HepG2 (cell line): ENCODE results near the gene SPDYE6. TPM values are rescaled to one million over a fixed set of nuclear protein-coding genes. Genes with fewer than 3 reads are reported as not detected.
"Not testable (repeated sequence)": the region's sequence is repeated elsewhere in the genome, so short reads cannot be mapped to it uniquely, and the experiment has no call there.

ENCODE experiments used
- CBFB ChIP-seq: sonication (generic); formaldehyde crosslinking; IDR thresholded peaks from 2 replicates; pipeline ENCODE4 v1.4.0; 2020; ENCODE audit warnings: missing genetic modification reagents
- CREB1 ChIP-seq, 2 experiments: fragments of 450-650 bp in 1 of 2; IDR thresholded peaks; 2 replicates each; pipeline ENCODE4 v1.6.1; 2016 to 2017; ENCODE audit warnings: control low read depth in 1 of 2, mild to moderate bottlenecking in 1 of 2, missing compliant biosample characterization in 1 of 2, missing genetic modification characterization in 1 of 2
- DMAP1 ChIP-seq: IDR thresholded peaks from 2 replicates; pipeline ENCODE4 v1.6.1; 2016
- FOXA1 ChIP-seq, 2 experiments: fragments of 450-650 bp in 1 of 2; sonication (generic) in 1 of 2; formaldehyde crosslinking in 1 of 2; IDR thresholded peaks; 2 replicates each; pipeline versions ENCODE4 v1.4.0 to v1.6.1; 2016 to 2020; ENCODE audit warnings: missing genetic modification reagents in 1 of 2
- FOXK2 ChIP-seq: fragments of 450-650 bp; IDR thresholded peaks from 2 replicates; pipeline ENCODE4 v1.6.1; 2016
- FOXP4 ChIP-seq: sonication (generic); formaldehyde crosslinking; IDR thresholded peaks from 2 replicates; pipeline ENCODE4 v1.4.0; 2020; ENCODE audit warnings: missing genetic modification reagents
- GMEB2 ChIP-seq: IDR thresholded peaks from 2 replicates; pipeline ENCODE4 v1.6.1; 2016; ENCODE audit warnings: missing biosample characterization, missing genetic modification reagents, low read depth
- HOXA3 ChIP-seq: sonication (generic); formaldehyde crosslinking; IDR thresholded peaks from 2 replicates; pipeline ENCODE4 v1.5.0; 2020; ENCODE audit warnings: missing genetic modification reagents
- KAT8 ChIP-seq: IDR thresholded peaks from 2 replicates; pipeline ENCODE4 v1.6.1; 2016; ENCODE audit warnings: missing genetic modification reagents, missing compliant biosample characterization
- MYNN ChIP-seq: sonication (generic); formaldehyde crosslinking; IDR thresholded peaks from 2 replicates; pipeline ENCODE4 v1.4.0; 2020; ENCODE audit warnings: mild to moderate bottlenecking, low read depth, missing genetic modification reagents
- NFKB2 ChIP-seq: sonication (generic); formaldehyde crosslinking; IDR thresholded peaks from 2 replicates; pipeline ENCODE4 v1.4.0; 2020; ENCODE audit warnings: missing genetic modification reagents, borderline replicate concordance
- SAFB2 ChIP-seq: sonication (generic); formaldehyde crosslinking; IDR thresholded peaks from 2 replicates; pipeline ENCODE4 v1.5.1; 2020; ENCODE audit warnings: missing genetic modification reagents, low read depth, mild to moderate bottlenecking, borderline replicate concordance
- SKI ChIP-seq: fragments of 450-650 bp; IDR thresholded peaks from one replicate; pipeline ENCODE4 v1.6.1; 2018; ENCODE audit warnings: mild to moderate bottlenecking; ENCODE audit not compliant: partially characterized antibody
- SMAD1 ChIP-seq: sonication (generic); formaldehyde crosslinking; IDR thresholded peaks from 2 replicates; pipeline ENCODE4 v1.4.0; 2020; ENCODE audit warnings: missing genetic modification reagents, low read depth, mild to moderate bottlenecking, borderline replicate concordance
- SOX6 ChIP-seq, 2 experiments: fragments of 450-650 bp in 1 of 2; sonication (generic) in 1 of 2; formaldehyde crosslinking in 1 of 2; IDR thresholded peaks; 2 replicates each; pipeline versions ENCODE4 v1.4.0 to v1.6.1; 2017 to 2020; ENCODE audit warnings: antibody characterized with exemption in 1 of 2, mild to moderate bottlenecking in 1 of 2, missing genetic modification reagents in 1 of 2
- TFDP2 ChIP-seq: sonication (generic); formaldehyde crosslinking; IDR thresholded peaks from 2 replicates; pipeline ENCODE4 v1.4.0; 2020; ENCODE audit warnings: missing genetic modification reagents
- ZFP37 ChIP-seq: sonication (generic); formaldehyde crosslinking; IDR thresholded peaks from 2 replicates; pipeline ENCODE4 v1.4.0; 2020; ENCODE audit warnings: missing genetic modification reagents, borderline replicate concordance
- ZNF18 ChIP-seq: sonication (generic); formaldehyde crosslinking; IDR thresholded peaks from 2 replicates; pipeline ENCODE4 v1.8.0; 2022; ENCODE audit warnings: mild to moderate bottlenecking, missing genetic modification reagents; ENCODE audit not compliant: insufficient replicate concordance
- ZNF274 ChIP-seq: sonication (generic); formaldehyde crosslinking; IDR thresholded peaks from 2 replicates; pipeline ENCODE4 v1.5.1; 2020; ENCODE audit warnings: mild to moderate bottlenecking, missing genetic modification reagents
- ZNF501 ChIP-seq: sonication (generic); formaldehyde crosslinking; IDR thresholded peaks from 2 replicates; pipeline ENCODE4 v1.5.1; 2020; ENCODE audit warnings: mild to moderate bottlenecking, moderate library complexity, missing genetic modification reagents
- ZNF547 ChIP-seq: sonication (generic); formaldehyde crosslinking; IDR thresholded peaks from 2 replicates; pipeline ENCODE4 v1.5.1; 2020; ENCODE audit warnings: mild to moderate bottlenecking, missing genetic modification reagents
- ZNF768 ChIP-seq: sonication (generic); formaldehyde crosslinking; IDR thresholded peaks from 2 replicates; pipeline ENCODE4 v1.4.0; 2020; ENCODE audit warnings: missing genetic modification reagents
- polyA plus RNA-seq, 8 experiments: library from polyadenylated mRNA; depleted of rRNA in 3 of 8; stranded (reverse) in 7 of 8; unstranded in 1 of 8; fragments of >200 nt; fragmentation: Illumina TruSeq in 4 of 8; extraction: Trizol in 4 of 8; gene quantifications; 2 replicates each; pipeline versions ENCODE4 v1.2.1 to v1.2.3, GENCODE V29; 2011 to 2016; ENCODE audit warnings: low read depth in 4 of 8, missing spikeins in 1 of 8, mixed read lengths in 1 of 8; ENCODE audit not compliant: insufficient read depth in 1 of 8
- total RNA-seq, 5 experiments: library from RNA; depleted of rRNA; stranded (reverse); fragments of >200 nt; fragmentation: Illumina TruSeq; extraction: Trizol; gene quantifications; 2 replicates each; pipeline ENCODE4 v1.2.3, GENCODE V29; 2016; ENCODE audit warnings: low read depth in 1 of 5

SPDYE6 gene
- total and polyA plus RNA-seq, 2 of the 13 experiments (the other 11 are each of a cell fraction or from before 2014, with no cell fraction given): 0.07 TPM; not detected in 1

GRCh38 chr7:102363549-102364393 is 7.5 kb upstream of the SPDYE6 start (continued):
- peak; percentile 51; the same call in 1 of the 2 replicates for TF ChIP-seq NFKB2
- TF ChIP-seq SAFB2 (CRISPR knock-in tag): peak; percentile 75; the same call in 1 of the 2 replicates
- TF ChIP-seq KAT8: peak; percentile 74
- TF ChIP-seq MYNN (CRISPR knock-in tag): 0 out of 2 replicates have a peak, but pooled peaks have one; percentile 68
- peak; percentile 61; the same call in 1 of the 2 replicates for TF ChIP-seq FOXK2
- peak; percentile 81; the same call in 1 of the 2 replicates for TF ChIP-seq SMAD1 (CRISPR knock-in tag)
- TF ChIP-seq FOXP4 (CRISPR knock-in tag): peak; percentile 41; the same call in 1 of the 2 replicates
- TF ChIP-seq GMEB2: peak; percentile 90
- TF ChIP-seq ZNF274: peak; percentile 62; the same call in 1 of the 2 replicates
- TF ChIP-seq HOXA3 (CRISPR knock-in tag): peak; percentile 52; the same call in 1 of the 2 replicates
- TF ChIP-seq CREB1 (IDR thresholded peaks at IDR 0.05): peak; percentile 50; the same call in 1 of the 2 replicates
- peak; percentile 67 for TF ChIP-seq CREB1 (CRISPR knock-in tag; IDR thresholded peaks at IDR 0.05)
- TF ChIP-seq SKI: peak; percentile 89
- not testable (repeated sequence) for TF ChIP-seq SOX6, FOXA1 (IDR thresholded peaks at IDR 0.05)
- peak; percentile 48; the same call in 1 of the 2 replicates for TF ChIP-seq SOX6 (CRISPR knock-in tag; IDR thresholded peaks at IDR 0.05)
- 0 out of 2 replicates have a peak, but pooled peaks have one; percentile 55 for TF ChIP-seq ZFP37
- TF ChIP-seq ZNF547 (CRISPR knock-in tag): peak; percentile 70; the same call in 1 of the 2 replicates
- TF ChIP-seq TFDP2: peak; percentile 60
- TF ChIP-seq ZNF768 (CRISPR knock-in tag): peak; percentile 53
- peak; percentile 22; the same call in 1 of the 2 replicates for TF ChIP-seq CBFB
- TF ChIP-seq ZNF18 (CRISPR knock-in tag): peak; percentile 47
- 0 out of 2 replicates have a peak, but pooled peaks have one; percentile 18 for TF ChIP-seq FOXA1 (CRISPR knock-in tag; IDR thresholded peaks at IDR 0.05)
- peak; percentile 78 for TF ChIP-seq ZNF501 (CRISPR knock-in tag)
- peak; percentile 86 for TF ChIP-seq DMAP1 (CRISPR knock-in tag)
